Activated CD4-positive, alpha-beta T cell treated with anti-CD3 and anti-CD28 coated beads for 24 hours (primary cell): Measurements from ENCODE around the gene PARD6B.
"Not testable (repeated sequence)": the region's sequence is repeated elsewhere in the genome, so short reads cannot be mapped to it uniquely, and the experiment has no call there.

Experiments used
- DNase-seq, 2 donors: peaks; one replicate each; pipeline ENCODE4 v3.0.0-alpha.2; 2020; ENCODE audit warnings: low read depth in 2 of 2

The PARD6B gene

GRCh38 chr20:50799890-50800550 lies 68.6 kb downstream of the PARD6B start:
- no peak for DNase-seq

- DNase-seq, result not testable (repeated sequence)
Measured at GRCh38 chr20:50800986-50801746, 69.8 kb downstream of the PARD6B start.

- no peak for DNase-seq
Measured at GRCh38 chr20:50801747-50802125, 70.4 kb downstream of the PARD6B start.

- no peak for DNase-seq
Measured at GRCh38 chr20:50802289-50802688, 70.9 kb downstream of the PARD6B start.

- no peak for DNase-seq
Measured at GRCh38 chr20:50804437-50805348, 73.3 kb downstream of the PARD6B start.

GRCh38 chr20:50805349-50805684 lies 73.9 kb downstream of the PARD6B start:
- DNase-seq, result no peak

GRCh38 chr20:50806126-50806768 lies 74.9 kb downstream of the PARD6B start:
- no peak for DNase-seq
